Measurements from ENCODE around the gene TUBD1.

The TUBD1 gene

GRCh38 chr17:59903455-59903854 lies 10.7 kb upstream of the TUBD1 start:
- TF ChIP-seq CTCF (conservative IDR thresholded peaks at IDR 0.05) (no peak), ZFX (IDR thresholded peaks at IDR 0.05) (no peak)
- no peak overlapping the region for H3K27ac ChIP-seq

GRCh38 chr17:59901604-59902003 lies 8.9 kb upstream of the TUBD1 start:
- TF ChIP-seq CTCF (conservative IDR thresholded peaks at IDR 0.05) (no peak), ZFX (IDR thresholded peaks at IDR 0.05) (no peak)
- no peak overlapping the region for H3K27ac ChIP-seq

- 0 out of 2 replicates have a peak overlapping the region, but pooled peaks have one; percentile 35 for H3K27ac ChIP-seq
- TF ChIP-seq CTCF (conservative IDR thresholded peaks at IDR 0.05) (peak; percentile 70), ZFX (IDR thresholded peaks at IDR 0.05) (no peak)
These were observed 6.4 kb upstream of the TUBD1 start for GRCh38 chr17:59899099-59899498.

GRCh38 chr17:59897090-59897489 lies 4.3 kb upstream of the TUBD1 start:
- no peak for TF ChIP-seq CTCF (conservative IDR thresholded peaks at IDR 0.05)
- TF ChIP-seq ZFX (IDR thresholded peaks at IDR 0.05), result no peak
- no peak overlapping the region for H3K27ac ChIP-seq

- no peak for TF ChIP-seq CTCF (conservative IDR thresholded peaks at IDR 0.05)
- TF ChIP-seq ZFX (IDR thresholded peaks at IDR 0.05), result no peak
- H3K27ac ChIP-seq, result peak overlapping the region; percentile 92
These were observed 945 bp upstream of the TUBD1 start for GRCh38 chr17:59893676-59894100.

- TF ChIP-seq CTCF (conservative IDR thresholded peaks at IDR 0.05), result no peak
- no peak for TF ChIP-seq ZFX (IDR thresholded peaks at IDR 0.05)
- peak overlapping the region; percentile 92 for H3K27ac ChIP-seq
These were observed 356 bp downstream of the TUBD1 start for GRCh38 chr17:59892251-59892923.

GRCh38 chr17:59890720-59891119 lies 2.0 kb downstream of the TUBD1 start:
- TF ChIP-seq CTCF (conservative IDR thresholded peaks at IDR 0.05), result no peak
- no peak for TF ChIP-seq ZFX (IDR thresholded peaks at IDR 0.05)
- H3K27ac ChIP-seq, result no peak overlapping the region; the same call in 1 of the 2 replicates

All from C4-2B (cell line).